NCI-H128 (cell line): Measurements from ENCODE around the gene CCDC106.

ENCODE experiments used
- DNase-seq: peaks from one replicate; lab custom pipeline; 2025; ENCODE audit not compliant: unreplicated experiment; lab: John Stamatoyannopoulos, UW

Gene CCDC106

DNA sequence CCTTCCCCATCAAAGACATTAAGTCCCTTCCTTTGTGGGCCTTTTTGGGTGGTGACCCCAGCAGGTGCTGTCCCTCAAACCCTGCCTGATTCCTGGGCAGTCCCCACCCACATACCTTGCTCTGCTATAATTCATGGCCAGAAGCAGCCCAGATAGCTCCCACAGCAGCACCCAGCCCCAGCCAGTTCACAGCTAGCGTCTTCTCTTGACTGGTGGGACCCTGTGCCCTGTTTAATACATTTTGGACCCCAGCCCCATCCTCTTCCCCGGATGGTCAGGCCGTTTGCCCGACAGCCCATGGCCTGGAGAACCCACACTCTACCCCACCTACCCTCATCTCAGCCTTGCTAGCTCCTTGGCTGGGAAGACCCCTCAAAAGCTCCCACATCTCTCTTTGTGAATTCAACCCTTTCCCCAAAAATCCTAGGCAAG is 2.1 kb downstream of the CCDC106 start:
- DNase-seq, result no peak

DNA sequence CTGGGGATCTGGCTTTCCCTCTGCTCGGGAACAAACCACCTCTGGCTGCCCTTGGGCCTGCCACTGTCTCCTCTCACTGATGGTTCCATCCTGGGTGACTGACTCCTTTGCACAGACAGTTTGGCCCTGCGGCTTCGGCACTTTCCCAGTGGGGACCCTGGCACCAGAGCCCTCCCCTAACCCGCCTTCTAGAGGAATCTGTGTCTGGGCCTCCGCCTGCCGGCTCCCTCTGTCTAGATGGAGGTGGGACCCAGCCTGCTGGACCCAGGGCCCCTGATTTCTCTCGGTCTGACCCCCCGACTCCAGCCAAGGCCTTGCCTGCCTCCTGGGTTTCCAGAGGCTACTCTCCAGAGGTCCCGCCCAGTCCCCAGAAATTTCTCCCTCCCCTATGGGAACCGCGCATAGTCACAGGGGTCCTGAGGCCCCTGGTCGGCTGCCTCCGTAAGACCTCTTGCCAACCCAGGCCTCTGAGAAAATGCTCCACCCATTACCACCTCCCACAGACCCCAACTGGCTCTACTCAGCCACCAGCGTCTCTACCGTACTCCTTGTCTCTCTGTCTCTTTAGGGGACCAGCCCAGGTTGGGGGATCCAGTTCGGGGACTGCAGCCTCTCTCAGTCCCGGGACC is 2.7 kb downstream of the CCDC106 start:
- DNase-seq, result no peak

DNA sequence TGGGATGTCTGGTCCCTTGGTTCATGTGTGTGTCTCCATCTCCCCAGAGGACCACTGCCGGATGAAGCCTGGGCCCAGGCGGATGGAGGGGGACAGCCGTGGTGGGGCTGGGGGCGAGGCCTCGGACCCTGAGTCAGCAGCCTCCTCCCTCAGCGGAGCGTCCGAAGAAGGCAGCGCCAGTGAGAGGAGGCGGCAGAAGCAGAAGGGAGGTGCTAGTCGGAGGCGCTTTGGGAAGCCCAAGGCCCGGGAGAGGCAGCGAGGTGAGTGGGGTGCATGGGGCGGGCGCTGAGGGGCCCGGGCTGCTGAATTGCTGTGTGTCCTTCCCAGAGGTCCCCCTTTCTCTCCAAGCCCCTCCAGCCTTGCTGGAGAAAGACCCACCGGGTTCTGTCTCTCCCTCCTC is 3.2 kb downstream of the CCDC106 start:
- DNase-seq, result no peak

DNA sequence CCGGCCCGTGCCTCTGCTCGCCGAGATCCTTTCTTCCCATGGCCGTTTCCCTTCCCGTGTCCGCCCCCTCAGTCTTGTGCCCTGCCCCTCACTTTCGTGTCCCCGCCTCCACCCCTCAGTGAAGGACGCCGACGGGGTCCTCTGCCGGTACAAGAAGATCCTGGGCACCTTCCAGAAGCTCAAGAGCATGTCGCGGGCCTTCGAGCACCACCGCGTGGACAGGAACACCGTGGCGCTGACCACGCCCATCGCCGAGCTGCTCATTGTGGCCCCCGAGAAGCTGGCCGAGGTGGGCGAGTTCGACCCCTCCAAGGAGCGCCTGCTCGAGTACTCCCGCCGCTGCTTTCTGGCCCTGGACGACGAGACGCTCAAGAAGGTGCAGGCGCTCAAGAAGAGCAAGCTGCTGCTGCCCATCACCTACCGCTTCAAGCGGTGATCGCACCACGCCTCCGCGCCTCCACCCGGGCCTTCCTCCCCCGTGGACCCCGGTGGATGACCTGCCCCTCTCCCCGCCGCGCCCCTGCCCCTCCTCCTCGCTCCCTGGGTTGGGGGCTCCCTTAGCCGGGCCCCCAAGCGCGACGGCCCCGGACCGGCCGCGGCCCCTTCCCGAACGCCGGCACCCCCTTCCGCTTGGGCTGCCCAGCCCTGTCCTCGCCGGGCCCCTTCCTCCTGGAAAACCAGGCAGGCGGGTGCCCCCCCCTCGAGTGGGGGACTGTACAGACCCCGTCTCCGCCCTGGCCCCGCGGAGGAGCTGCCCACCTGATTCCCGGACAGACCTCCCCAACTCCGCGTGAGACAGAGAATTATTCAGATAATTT is 4.5 kb downstream of the CCDC106 start:
- DNase-seq, result no peak

DNA sequence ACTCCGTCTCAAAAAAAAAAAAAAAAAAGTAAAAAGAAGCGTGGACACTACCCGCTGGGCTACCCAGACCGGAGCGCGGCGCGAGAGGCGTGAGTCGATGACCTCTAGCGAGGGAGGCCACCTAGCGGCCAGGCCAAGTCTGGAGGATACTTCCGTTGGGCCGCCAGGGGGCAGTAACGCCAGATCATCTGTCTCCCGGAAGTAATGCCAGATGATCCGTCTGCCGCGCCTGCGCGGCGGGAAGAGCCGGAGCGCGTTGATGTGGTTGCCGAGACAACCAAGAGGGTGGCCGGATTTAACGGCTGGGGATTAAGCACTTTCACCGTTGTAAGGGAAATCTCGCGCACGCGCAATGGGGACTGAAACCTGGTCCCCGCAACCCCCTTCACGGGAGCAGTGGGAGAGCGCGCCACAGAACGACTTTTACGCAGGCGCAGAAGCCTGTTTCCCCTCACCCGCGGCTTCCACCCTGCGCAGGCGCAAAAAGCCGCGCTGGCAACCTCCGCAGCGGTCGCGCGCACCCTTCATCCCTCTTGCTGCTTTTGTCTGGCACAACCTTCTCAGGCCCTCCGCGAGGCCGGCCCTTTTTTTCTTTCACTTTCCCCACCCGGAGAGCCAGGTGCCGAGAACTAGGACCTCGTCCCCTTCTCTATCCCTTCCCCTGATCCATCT is 5.8 kb downstream of the CCDC106 start:
- DNase-seq, result peak; percentile 98

DNA sequence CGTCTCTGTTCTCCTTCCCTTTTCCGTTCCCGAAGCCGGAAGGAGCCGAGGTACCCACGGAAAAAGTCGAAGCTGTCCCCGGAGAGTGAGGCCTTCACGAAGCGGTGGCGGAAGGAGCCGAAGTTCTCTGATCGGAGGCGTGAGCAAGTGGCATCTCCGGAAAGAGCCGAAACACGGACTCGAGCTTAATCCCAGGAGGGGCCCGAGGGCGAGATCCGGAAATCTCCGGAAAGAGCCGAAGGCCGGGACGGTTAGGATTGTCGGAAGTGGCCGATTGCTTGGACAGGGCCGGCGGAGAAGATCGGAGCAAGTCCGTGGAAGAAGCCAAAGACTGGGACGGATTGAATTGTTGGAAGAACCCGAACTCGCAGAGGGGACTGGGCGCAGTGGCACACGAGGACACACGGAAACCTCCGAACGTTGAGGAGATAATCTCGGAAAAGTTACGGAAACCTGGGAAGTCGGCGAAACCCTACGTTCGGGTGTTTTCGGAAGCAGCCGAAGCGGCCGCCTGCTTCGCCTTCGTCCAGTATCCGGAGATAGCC is 6.4 kb downstream of the CCDC106 start:
- DNase-seq, result peak; percentile 99

DNA sequence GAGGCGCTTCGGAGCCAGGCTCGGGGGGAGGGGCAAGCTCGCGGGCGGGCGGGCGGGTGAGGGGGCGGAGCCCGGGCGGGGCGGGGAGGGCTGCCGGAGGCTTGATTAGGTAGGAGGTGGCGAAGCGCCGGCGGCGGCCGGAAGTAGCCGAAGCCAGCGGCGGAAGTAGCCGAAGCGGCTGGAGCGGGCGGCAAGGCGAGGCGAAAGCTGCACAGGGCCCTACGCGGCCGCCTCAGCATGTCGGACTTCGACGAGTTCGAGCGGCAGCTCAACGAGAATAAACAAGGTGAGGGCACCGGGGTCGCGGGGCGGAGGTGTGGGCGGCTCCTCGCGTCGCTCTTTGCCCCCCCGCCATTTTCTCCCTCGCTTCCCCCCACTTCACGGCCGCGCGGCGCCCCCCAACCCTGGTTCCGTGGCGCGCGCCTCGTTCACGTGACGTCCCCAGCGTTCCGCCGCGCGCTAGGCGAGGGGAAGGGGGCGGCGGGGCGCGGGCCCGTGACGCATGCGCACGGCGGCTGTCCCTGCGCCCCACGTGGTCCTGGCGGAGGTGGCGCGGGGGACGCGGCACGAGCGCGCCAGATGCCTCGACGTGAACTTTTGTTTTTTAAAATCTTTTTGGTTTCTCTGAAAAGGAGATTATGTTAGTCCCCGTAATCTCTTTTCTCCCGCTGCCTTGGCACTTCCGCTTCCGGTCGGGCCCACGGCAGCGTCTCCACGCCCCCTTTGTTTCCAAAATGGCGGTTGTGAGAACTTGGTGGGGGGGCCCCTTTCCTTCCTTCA is 7.0 kb downstream of the CCDC106 start, which contains the start of gene U2AF2:
TSS of gene U2AF2 (plus strand) at position 168 of the 780 bp plus-strand sequence. CDS start at position 238, 70 bp downstream.
- DNase-seq, result peak; percentile 12

DNA sequence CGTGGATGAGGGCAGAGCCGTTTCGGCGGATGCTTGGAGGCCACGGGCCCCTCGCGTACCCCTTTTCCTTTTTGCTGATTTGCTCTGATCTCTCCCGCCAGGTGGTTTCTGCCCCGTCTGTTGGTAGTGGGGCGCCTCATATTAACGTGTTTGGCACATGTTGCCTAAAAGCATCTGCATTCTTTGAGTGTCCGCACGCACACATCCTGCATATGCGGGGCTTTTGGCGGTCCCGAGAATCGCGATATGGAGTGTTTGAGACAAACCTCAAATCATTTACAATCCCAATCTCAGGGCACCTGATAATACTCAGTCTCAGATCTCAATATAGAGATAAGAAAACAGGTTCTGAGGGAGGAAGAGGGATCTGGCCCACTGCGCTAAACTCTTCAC is 7.6 kb downstream of the CCDC106 start:
- no peak for DNase-seq

DNA sequence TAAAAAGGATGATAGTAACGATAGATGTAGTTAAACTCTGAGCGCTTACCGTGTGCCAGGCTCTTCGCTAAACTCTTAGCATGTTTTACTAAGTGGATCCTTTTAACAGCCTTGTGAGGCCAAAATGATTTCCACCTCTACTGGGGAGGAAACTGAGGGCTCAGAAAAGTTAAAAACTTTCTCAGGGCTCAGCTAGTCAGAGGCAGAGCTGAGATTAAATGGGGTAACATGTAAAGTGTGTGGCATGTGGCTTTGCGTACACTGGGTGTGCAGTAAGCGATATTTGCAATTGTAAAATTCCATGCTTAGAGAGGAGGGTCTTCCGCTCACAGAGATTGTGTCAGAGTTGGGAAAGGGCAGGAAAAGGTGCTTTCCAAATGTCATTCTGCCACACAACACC is 8.5 kb downstream of the CCDC106 start:
- DNase-seq, result no peak

DNA sequence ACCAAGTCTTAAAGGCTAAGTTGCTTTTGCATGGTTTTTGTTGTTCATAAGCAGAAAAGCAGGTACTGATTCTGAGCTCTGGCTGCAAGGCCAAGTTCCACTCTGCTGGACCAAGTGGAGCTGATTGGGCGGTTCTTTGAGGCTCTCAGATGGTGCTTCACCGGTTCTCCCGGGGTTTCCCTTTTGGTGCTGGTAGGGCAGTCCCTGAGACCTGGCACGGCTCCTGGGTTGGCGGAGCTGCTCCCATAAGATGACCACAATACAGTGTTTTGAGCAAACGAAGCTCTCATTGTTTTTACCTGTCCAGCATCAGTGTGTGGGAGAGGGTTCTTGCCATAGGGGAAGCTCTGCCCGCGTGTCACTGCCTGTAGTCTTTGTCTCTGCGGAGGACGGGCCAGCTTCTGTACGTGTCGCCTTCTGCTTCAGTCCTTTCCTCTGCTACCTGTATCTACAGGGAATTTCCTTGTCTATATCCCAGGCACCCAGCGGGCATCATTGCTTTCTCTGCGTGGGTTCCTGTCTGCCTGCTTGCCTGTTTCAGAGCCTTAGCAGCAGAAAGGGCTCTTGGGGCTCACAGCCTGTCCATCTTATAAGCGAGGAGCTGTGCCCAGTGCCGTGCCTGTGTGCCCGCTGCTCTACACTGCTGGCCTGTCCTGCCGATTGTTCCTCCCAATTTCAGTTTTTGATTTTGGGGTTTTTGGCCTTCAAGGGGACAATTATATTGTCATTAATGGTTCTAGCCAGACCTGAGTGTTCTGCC is 9.2 kb downstream of the CCDC106 start:
- no peak for DNase-seq

DNA sequence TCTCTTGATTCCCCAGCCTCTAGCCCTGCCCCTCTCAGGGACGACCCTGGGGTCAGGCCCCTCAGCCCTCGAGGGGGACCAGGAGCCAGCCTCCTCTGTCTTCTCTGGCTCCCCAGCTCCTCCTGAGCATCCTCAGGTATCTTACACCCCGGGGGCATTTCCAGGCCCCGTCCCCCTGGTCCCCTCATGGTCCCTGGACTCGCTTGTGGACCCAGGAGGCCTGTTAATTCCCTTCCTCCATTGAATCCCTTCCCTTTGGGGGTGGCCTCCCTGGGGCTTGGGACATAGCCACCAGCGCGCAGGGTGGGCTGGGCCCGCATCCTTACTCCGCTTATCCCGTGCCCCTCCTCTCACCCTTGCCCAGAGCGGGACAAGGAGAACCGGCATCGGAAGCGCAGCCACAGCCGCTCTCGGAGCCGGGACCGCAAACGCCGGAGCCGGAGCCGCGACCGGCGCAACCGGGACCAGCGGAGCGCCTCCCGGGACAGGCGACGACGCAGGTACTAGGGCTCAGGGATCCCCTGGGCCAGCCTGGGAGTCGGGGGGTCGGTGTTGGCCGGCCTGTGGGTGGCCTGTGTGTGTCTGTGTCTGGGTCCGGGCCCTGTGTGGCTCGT is 10.9 kb downstream of the CCDC106 start:
- no peak for DNase-seq

DNA sequence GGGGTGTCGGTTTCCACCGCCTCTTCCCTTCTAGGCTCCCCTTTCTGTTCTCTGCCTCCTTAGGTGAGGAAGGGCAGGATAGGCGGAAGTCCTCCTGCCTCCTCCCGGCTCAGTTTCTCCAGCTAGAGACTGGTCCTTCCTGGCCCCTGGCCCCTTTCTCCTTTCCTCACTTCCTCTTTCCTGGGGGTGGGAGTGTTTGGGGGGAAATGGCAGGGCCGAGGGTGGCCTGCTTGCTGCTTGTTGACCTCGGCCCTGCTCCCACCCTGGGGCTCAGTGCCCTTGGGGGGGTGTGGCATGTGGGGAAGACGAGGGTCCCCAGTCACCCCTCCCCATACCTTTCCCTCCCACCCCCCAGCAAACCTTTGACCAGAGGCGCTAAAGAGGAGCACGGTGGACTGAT is 11.8 kb downstream of the CCDC106 start:
- no peak for DNase-seq

DNA sequence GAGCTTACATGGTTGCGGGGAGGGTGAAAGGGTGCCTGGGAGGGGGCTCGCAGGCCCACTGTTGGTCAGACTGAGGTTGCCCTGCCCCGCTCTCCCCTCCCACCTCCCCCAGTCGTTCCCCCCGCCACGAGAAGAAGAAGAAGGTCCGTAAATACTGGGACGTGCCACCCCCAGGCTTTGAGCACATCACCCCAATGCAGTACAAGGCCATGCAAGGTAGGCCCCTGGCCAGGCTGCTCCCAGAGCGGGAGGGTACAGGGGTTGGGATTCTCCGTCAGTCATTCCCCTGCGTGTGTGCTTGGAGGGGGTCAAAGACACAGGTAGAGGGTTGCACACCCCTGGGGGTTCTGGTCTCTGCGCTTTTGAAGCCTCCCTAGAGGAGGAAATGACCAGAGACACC is 12.4 kb downstream of the CCDC106 start:
- DNase-seq, result no peak

DNA sequence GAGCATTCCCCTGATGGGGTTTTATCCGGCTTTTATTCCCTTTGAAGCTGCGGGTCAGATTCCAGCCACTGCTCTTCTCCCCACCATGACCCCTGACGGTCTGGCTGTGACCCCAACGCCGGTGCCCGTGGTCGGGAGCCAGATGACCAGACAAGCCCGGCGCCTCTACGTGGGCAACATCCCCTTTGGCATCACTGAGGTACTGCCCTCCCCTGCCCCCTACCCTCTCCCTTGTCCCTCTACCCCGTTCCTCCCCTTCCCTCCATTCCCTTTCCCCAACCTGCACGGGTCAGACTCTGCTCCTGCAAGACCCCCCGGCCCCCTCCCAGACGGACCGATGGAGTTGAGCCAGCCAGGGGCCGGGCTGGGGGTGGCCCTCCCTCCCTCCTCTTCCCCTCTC is 13.0 kb downstream of the CCDC106 start:
- no peak for DNase-seq

DNA sequence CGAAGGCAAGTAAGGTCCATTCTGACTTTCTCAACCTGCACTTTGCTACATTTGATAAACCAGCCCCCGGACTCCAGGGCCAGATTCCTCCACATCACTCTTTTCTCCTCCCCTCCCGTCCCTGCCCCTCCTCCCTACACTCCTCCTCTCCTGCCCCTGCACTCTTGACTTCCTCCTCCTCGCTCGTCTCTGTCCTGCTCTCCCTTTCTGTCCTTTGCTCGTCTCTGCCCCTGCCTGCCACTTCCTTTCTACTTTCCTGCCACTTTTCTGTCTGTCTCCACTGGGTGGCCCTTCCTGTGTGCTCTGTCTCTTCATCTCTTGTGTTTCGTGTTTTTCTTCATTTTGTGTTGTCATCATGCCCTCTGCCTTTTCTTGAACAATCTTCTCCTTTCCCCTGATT is 13.8 kb downstream of the CCDC106 start:
- DNase-seq, result no peak

DNA sequence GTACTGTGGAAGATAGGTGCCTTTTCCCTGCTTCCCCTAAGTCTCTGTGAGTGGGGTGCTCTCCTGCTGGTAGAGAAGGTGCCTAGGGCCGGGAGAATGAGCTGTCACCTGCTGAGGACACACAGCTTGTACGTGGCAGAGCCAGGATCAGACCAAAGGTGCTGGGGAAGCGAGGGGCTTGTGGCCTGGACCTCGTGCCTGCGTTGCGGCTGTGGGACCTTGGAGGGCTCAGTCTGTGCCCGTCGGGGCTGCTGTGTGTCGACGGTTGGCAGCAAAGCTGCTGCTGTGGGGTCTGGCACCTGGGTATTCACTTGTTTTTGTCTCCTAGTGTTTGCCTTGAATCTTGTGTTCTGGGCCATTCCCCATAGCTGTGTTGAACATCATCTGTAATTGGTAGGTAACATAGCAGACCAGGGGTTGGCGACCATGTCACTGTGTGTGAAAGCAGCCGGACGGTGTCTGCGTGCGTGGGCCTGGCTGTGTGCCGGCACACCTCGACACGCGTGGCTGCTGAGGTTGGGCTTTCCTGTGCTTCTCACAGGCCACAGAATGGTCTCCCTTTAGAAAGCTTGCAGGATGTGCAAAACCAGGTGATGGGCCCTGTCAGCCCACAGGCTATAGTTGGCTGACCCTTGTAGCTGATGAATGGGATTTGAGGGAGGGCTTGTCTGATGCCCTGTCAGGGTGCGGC is 16.0 kb downstream of the CCDC106 start:
- DNase-seq, result no peak

DNA sequence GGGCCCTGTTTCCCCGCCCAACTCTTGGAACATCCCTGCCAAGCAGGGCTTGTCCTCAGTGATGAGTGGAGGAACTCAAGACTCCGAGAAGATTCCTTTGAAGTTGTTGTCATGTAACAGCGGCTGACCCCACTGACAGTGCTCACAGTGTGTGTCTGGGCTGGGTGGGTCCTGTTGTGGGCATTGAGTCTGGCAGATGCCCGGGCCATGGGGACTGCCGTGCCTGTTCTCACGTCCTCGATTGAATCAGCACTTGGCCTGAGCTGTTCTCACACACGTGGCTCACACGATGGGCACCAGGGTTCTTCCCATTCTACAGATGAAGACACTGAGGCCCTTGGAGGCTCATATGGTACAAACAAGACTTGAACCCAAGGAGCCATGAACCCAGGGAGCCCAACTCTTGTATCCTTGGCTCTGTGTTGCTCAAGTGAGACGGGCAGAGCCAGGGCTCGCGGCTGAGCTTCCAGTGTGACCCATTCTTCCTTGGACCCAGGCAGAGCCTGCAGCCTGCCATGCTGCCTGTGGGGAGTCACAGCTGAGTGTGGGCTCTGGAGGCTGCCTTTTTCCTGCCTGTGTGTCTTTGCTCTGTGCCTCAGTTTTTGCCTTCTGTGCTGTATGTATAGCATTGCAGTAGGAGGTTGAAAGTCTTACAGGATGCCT is 18.5 kb downstream of the CCDC106 start:
- no peak for DNase-seq

DNA sequence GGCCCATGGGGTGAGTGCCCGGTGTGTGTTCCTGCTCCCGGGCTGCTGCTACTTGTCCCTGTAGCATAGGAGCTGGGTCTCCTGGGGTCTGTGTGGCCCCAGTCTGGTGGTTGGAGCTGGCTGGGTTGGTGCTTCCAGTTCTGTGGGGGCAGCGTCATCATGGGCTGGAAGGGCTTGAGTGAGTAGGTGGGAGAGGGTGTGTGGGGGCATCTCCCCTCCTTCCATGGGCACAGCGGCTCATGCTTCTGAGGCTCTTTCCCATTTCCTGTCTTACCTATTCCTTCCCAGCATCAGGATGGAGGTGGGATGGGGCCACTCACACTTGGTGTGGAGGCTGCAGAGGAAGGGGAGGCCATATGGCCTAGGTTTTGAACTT is 19.0 kb downstream of the CCDC106 start:
- no peak for DNase-seq

DNA sequence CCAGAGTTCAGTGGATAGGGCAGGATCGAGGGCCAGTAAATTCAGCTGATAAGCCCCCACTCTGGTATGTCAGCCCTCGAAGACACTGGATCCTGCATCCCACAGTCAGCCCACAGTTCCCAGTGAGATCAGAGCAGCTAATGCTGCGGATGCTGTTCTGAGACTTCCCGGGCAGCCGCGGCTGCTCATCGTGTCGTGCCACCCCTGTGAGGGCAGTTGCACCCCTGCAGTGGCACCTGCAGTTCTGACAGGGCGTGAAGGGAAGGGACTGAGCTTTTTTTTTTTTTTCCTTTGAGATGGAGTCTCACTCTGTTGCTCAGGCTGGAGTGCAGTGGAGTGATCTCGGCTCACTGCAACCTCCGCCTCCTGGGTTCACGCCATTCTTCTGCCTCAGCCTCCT is 19.5 kb downstream of the CCDC106 start:
- no peak for DNase-seq
